HCT116 (cell line): ENCODE data around the gene ADGRL3. TPM values are rescaled to one million over a fixed set of nuclear protein-coding genes. Genes with fewer than 3 reads are reported as not detected.

ENCODE experiments used
- ATAC-seq: fragments of 200-7000 bp; cut with Tn5 transposase; 2 replicates; pipeline ENCODE4 v1.9.1; 2020; ENCODE audit warnings: mild to moderate bottlenecking, moderate library complexity
- BruUV-seq: library from RNA; stranded (reverse); fragments of 400-500 nt; replicated peaks from 2 replicates; lab custom pipeline; 2021; lab: Mats Ljungman, UMichigan
- CTCF ChIA-PET: fragments of 300-600 bp; sonication (Branson Sonifier 250); formaldehyde crosslinking; loops from one replicate; lab custom pipeline; 2021; ENCODE audit warnings: antibody characterized with exemption; lab: Charles Lee
- POLR2A ChIA-PET: fragments of 300-600, 350-600 bp; sonication (Branson Sonifier 250); formaldehyde crosslinking; loops from one replicate; lab custom pipeline; 2021; ENCODE audit warnings: antibody characterized with exemption; lab: Charles Lee
- RAD21 ChIA-PET, 2 experiments: fragments of 300-600 bp; sonication (Branson Sonifier 250); formaldehyde crosslinking; loops; one replicate each; lab custom pipeline; 2023; ENCODE audit warnings: low total read pairs in 2 of 2; ENCODE audit not compliant: uncharacterized antibody in 2 of 2, unreplicated experiment in 2 of 2, low non-redundant PET in 1 of 2; lab: Charles Lee
- DNase-seq: peaks from one replicate; pipeline ENCODE4 v3.0.0-alpha.2; 2010; ENCODE audit warnings: low read depth, low spot score
- H2AFZ ChIP-seq: fragments of 200-600 bp; shearing (Covaris generic), sonication (generic); 2 replicates; pipeline ENCODE4 v1.6.1; 2017; ENCODE audit warnings: low read depth, mixed run types, mixed read lengths, antibody characterized with exemption, low read length; ENCODE audit not compliant: poor library complexity, severe bottlenecking
- H3K27ac ChIP-seq: 2 replicates; pipeline ENCODE4 v1.5.1; 2012; ENCODE audit warnings: low read depth, low read length
- H3K27me3 ChIP-seq: fragments of 200-600 bp; sonication (generic); 2 replicates; pipeline ENCODE4 v1.6.1; 2016; ENCODE audit warnings: mixed run types, low read length, mixed read lengths; ENCODE audit not compliant: insufficient read depth
- H3K36me3 ChIP-seq, 2 experiments: fragments of 200-500 bp in 1 of 2; fragments of 200-600 bp in 1 of 2; sonication (Bioruptor generic) in 1 of 2; sonication (generic) in 1 of 2; 2 replicates each; pipeline versions ENCODE4 v1.5.1 to v1.6.1; 2014 to 2016; ENCODE audit warnings: low read length in 2 of 2, inconsistent platforms in 1 of 2, mixed read lengths in 1 of 2, mixed run types in 1 of 2; ENCODE audit not compliant: insufficient read depth in 2 of 2, control insufficient read depth in 1 of 2
- H3K4me1 ChIP-seq, 2 experiments: fragments of 200-600 bp in 1 of 2; sonication (generic) in 1 of 2; 2 replicates each; pipeline versions ENCODE4 v1.5.1 to v1.6.1; 2012 to 2017; ENCODE audit warnings: low read length in 2 of 2, inconsistent platforms in 1 of 2, mild to moderate bottlenecking in 1 of 2, mixed read lengths in 1 of 2, mixed run types in 1 of 2, moderate library complexity in 1 of 2; ENCODE audit not compliant: insufficient read depth in 2 of 2, control insufficient read depth in 1 of 2
- H3K4me2 ChIP-seq: fragments of 200-600 bp; sonication (generic); 2 replicates; pipeline ENCODE4 v1.6.1; 2017; ENCODE audit warnings: mixed run types, low read length, mixed read lengths
- H3K4me3 ChIP-seq, 2 experiments: fragments of 200-600 bp in 1 of 2; sonication (generic) in 1 of 2; replicated peaks in 1 of 2; 2 replicates each; pipeline ENCODE4 v1.5.1; 2011 to 2016; ENCODE audit warnings: low read length in 2 of 2, control low read depth in 1 of 2, low read depth in 1 of 2, mild to moderate bottlenecking in 1 of 2, mixed read lengths in 1 of 2, mixed run types in 1 of 2
- H3K79me2 ChIP-seq: fragments of 200-600 bp; sonication (generic); 2 replicates; pipeline ENCODE4 v1.6.1; 2017; ENCODE audit warnings: mild to moderate bottlenecking, mixed run types, low read length, moderate library complexity, mixed read lengths; ENCODE audit not compliant: insufficient read depth
- H3K9ac ChIP-seq: fragments of 200-600 bp; sonication (generic); 2 replicates; pipeline ENCODE4 v1.6.1; 2016; ENCODE audit warnings: low read length, mixed read lengths
- H3K9me2 ChIP-seq: fragments of 200-600 bp; sonication (generic), shearing (Covaris generic); 2 replicates; pipeline ENCODE4 v1.6.1; 2017; ENCODE audit warnings: mixed run types, mild to moderate bottlenecking, moderate library complexity; ENCODE audit not compliant: insufficient read depth
- H3K9me3 ChIP-seq, 2 experiments: fragments of 200-500 bp in 1 of 2; fragments of 200-600 bp in 1 of 2; sonication (Bioruptor generic) in 1 of 2; sonication (generic) in 1 of 2; 2 replicates each; pipeline ENCODE4 v1.6.1; 2014 to 2017; ENCODE audit warnings: low read length in 2 of 2, mixed read lengths in 2 of 2, inconsistent platforms in 1 of 2, low read depth in 1 of 2, mild to moderate bottlenecking in 1 of 2, mixed run types in 1 of 2, moderate library complexity in 1 of 2; ENCODE audit not compliant: control insufficient read depth in 1 of 2, insufficient read depth in 1 of 2
- H4K20me1 ChIP-seq: fragments of 200-600 bp; sonication (generic), shearing (Covaris generic); 2 replicates; pipeline ENCODE4 v1.6.1; 2017; ENCODE audit warnings: mixed run types, mild to moderate bottlenecking, moderate library complexity; ENCODE audit not compliant: insufficient read depth
- ATF3 ChIP-seq: IDR thresholded peaks from 2 replicates; pipeline ENCODE4 v1.6.1; 2012
- EZH2 ChIP-seq: fragments of 200-600 bp; sonication (generic); IDR thresholded peaks from 2 replicates; pipeline ENCODE4 v1.6.1; 2017; ENCODE audit warnings: antibody characterized with exemption, mixed run types
- POLR2A ChIP-seq: IDR thresholded peaks from 2 replicates; pipeline ENCODE4 v1.7.0; 2011; ENCODE audit warnings: borderline replicate concordance; ENCODE audit not compliant: insufficient read depth, insufficient read length; ENCODE audit errors: extremely low read depth
- RAD21 ChIP-seq: IDR thresholded peaks from 2 replicates; pipeline ENCODE4 v1.6.1; 2012; ENCODE audit warnings: low read depth, mild to moderate bottlenecking
- SIN3A ChIP-seq: IDR thresholded peaks from 2 replicates; pipeline ENCODE4 v1.6.1; 2012; ENCODE audit warnings: low read depth
- intact Hi-C: fragments of 100-400 bp; cut with micrococcal nuclease; formaldehyde crosslinking; loops from 2 replicates; pipeline ENCODE4 v1.10.0; 2022
- total RNA-seq: library from RNA; stranded (reverse); gene quantifications from one replicate; pipeline ENCODE4 v1.2.1, GENCODE V29; 2021; ENCODE audit not compliant: unreplicated experiment
- TF ChIP-seq, protein P1 (sequence below): IDR thresholded peaks from 2 replicates; pipeline ENCODE4 v1.6.1; 2012
- TF ChIP-seq, protein P2 (sequence below), 3 experiments: fragments of 200-600 bp in 1 of 3; sonication (generic) in 1 of 3; IDR thresholded peaks in 2 of 3; conservative IDR thresholded peaks in 1 of 3; 2 replicates each; pipeline ENCODE4 v1.5.1; 2012 to 2017; ENCODE audit warnings: low read depth in 2 of 3, low read length in 2 of 3, antibody characterized with exemption in 1 of 3, borderline replicate concordance in 1 of 3, control low read depth in 1 of 3, mild to moderate bottlenecking in 1 of 3, mixed read lengths in 1 of 3, mixed run types in 1 of 3, moderate library complexity in 1 of 3; ENCODE audit not compliant: insufficient read depth in 1 of 3

The ADGRL3 gene
- total RNA-seq, 1 experiment from 2014 or later = not detected

- no peak for TF ChIP-seq POLR2A
- TF ChIP-seq, all 23 proteins: peak for 0
Observed at GRCh38 chr4:61795998-61796397, 595.9 kb downstream of the ADGRL3 start (continued).

DNA sequence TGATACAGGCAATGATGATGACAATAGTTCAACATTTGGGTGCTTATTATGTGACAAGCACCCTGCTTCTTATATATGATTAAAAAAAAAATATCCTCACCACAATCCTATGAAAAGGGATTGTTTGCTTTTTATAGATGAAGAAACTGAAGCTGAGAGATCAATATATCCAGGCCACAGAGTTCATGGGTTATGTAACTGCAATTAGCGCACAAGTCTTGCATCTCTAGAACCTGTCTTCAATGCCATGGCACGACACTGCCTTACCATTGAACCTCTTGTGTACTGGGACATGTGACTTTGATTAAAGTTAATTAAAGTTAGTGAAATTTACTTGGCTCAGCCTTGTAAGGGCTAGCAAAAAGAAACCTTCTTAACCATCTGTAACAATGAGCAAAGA is 599.7 kb downstream of the ADGRL3 start:
- Histone ChIP-seq H3K27me3 (no peaks in the 10 kb centered on the region), H3K9ac (no peak overlapping the region), H3K36me3 (no peaks in the 10 kb centered on the region), H2AFZ (no peak overlapping the region), H3K4me2 (no peak overlapping the region), H4K20me1 (no peaks in the 10 kb centered on the region), H3K4me3 (no peak overlapping the region), H3K9me3 (peaks cover 0 to 14% of the 10 kb centered on the region in 2 experiments; a peak in 3 of 4 replicates), H3K79me2 (no peaks in the 10 kb centered on the region), H3K9me2 (no peaks in the 10 kb centered on the region), H3K27ac (no peak overlapping the region), H3K4me1 (no peaks in the 10 kb centered on the region)
- TF ChIP-seq, protein P1, sequence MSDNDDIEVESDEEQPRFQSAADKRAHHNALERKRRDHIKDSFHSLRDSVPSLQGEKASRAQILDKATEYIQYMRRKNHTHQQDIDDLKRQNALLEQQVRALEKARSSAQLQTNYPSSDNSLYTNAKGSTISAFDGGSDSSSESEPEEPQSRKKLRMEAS = no peak
- TF ChIP-seq, protein P2, sequence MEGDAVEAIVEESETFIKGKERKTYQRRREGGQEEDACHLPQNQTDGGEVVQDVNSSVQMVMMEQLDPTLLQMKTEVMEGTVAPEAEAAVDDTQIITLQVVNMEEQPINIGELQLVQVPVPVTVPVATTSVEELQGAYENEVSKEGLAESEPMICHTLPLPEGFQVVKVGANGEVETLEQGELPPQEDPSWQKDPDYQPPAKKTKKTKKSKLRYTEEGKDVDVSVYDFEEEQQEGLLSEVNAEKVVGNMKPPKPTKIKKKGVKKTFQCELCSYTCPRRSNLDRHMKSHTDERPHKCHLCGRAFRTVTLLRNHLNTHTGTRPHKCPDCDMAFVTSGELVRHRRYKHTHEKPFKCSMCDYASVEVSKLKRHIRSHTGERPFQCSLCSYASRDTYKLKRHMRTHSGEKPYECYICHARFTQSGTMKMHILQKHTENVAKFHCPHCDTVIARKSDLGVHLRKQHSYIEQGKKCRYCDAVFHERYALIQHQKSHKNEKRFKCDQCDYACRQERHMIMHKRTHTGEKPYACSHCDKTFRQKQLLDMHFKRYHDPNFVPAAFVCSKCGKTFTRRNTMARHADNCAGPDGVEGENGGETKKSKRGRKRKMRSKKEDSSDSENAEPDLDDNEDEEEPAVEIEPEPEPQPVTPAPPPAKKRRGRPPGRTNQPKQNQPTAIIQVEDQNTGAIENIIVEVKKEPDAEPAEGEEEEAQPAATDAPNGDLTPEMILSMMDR (IDR thresholded peaks at IDR 0.05 in 2 of 3, conservative IDR thresholded peaks at IDR 0.05 in 1 of 3; ENCODE audit: borderline replicate concordance in 1 of 3, insufficient read depth in 1 of 3, low read depth in 2 of 3, low read length in 2 of 3) = no peak
- TF ChIP-seq RAD21 (no peak), SIN3A (no peak), EZH2 (no peak), ATF3 (no peak)
- ATAC-seq = no peak
- intact Hi-C loops = no loop called here
- RAD21 ChIA-PET = no interaction called here
- DNase-seq = no peak
- POLR2A ChIA-PET = no interaction called here
- no TSS peak for BruUV-seq
- CTCF ChIA-PET = no interaction called here
